ENCODE data around the gene CAMK2D.

GRCh38 chr4:113539408-113539807 is 222.1 kb downstream of the CAMK2D start:
- TF ChIP-seq, protein P1, sequence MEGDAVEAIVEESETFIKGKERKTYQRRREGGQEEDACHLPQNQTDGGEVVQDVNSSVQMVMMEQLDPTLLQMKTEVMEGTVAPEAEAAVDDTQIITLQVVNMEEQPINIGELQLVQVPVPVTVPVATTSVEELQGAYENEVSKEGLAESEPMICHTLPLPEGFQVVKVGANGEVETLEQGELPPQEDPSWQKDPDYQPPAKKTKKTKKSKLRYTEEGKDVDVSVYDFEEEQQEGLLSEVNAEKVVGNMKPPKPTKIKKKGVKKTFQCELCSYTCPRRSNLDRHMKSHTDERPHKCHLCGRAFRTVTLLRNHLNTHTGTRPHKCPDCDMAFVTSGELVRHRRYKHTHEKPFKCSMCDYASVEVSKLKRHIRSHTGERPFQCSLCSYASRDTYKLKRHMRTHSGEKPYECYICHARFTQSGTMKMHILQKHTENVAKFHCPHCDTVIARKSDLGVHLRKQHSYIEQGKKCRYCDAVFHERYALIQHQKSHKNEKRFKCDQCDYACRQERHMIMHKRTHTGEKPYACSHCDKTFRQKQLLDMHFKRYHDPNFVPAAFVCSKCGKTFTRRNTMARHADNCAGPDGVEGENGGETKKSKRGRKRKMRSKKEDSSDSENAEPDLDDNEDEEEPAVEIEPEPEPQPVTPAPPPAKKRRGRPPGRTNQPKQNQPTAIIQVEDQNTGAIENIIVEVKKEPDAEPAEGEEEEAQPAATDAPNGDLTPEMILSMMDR (conservative IDR thresholded peaks at IDR 0.05; ENCODE audit: low read depth, low read length), result no peak
- no peak for TF ChIP-seq EZH2 (IDR thresholded peaks at IDR 0.05; ENCODE audit: borderline replicate concordance, low read depth, low read length, poor library complexity, severe bottlenecking)
